SK-N-SH (cell line): ENCODE data around the gene CEP70.

Source experiments
- ELF1 ChIP-seq: IDR thresholded peaks from 2 replicates; pipeline ENCODE4 v1.4.0; 2012
- EZH2phosphoT487 ChIP-seq: fragments of 200-600 bp; sonication (generic); IDR thresholded peaks from 2 replicates; pipeline ENCODE4 v1.6.1; 2017; ENCODE audit warnings: low read depth, mixed run types, mild to moderate bottlenecking, antibody characterized with exemption, moderate library complexity, borderline replicate concordance
- JUND ChIP-seq: IDR thresholded peaks from 2 replicates; pipeline ENCODE4 v1.4.0; 2012
- MXI1 ChIP-seq: IDR thresholded peaks from 2 replicates; pipeline ENCODE4 v1.6.1; 2012; ENCODE audit warnings: mild to moderate bottlenecking, low read depth, low read length, improper control_type of control experiment
- POLR2AphosphoS5 ChIP-seq: IDR thresholded peaks from 2 replicates; pipeline ENCODE4 v1.6.1; 2012; ENCODE audit warnings: low read depth, low read length
- TCF12 ChIP-seq: IDR thresholded peaks from 2 replicates; pipeline ENCODE4 v1.4.0; 2012
- TF ChIP-seq, protein P1 (sequence below): IDR thresholded peaks from 2 replicates; pipeline ENCODE4 v1.6.1; 2012; ENCODE audit warnings: mild to moderate bottlenecking, low read depth, low read length, moderate library complexity
- TF ChIP-seq, protein P2 (sequence below): fragments of 200-600 bp; sonication (generic); IDR thresholded peaks from 2 replicates; pipeline ENCODE4 v1.6.1; 2017; ENCODE audit warnings: antibody characterized with exemption, mild to moderate bottlenecking, moderate library complexity

DNA sequence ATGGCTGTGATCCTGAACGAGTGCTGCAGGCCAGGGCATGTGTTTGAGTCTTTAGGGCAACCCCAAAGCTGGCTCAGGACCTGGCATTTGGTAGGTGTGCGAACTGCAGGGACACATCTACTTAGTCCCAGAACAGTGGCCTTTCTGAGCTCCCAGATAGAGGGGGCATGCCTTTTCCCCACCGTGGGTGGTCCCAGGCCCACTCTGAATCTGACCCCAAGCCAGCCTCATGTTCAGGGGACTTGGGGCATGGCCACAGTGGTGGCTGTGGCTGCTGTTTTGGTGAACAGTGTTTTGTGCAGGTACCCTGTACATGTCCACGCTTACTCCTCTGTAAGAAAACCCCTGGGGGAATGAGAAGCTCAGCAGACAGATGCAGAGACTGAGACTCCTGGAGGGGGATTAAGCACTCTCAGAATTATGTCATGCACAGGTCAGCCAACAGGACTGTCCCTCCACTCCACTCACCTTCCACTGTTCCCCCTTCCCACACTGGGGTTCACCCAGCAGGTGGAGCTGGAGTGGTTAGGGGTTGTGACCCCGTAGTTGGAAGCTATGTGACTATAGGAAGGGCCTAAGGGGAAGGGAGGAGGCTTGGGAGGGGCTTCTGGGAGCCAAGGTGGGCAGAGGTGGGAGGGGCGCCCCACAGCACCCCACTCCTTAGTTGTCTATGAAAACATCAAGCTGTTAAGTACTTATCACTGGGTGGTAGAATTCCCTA lies 143.2 kb downstream of the CEP70 start:
- TF ChIP-seq, protein P1, sequence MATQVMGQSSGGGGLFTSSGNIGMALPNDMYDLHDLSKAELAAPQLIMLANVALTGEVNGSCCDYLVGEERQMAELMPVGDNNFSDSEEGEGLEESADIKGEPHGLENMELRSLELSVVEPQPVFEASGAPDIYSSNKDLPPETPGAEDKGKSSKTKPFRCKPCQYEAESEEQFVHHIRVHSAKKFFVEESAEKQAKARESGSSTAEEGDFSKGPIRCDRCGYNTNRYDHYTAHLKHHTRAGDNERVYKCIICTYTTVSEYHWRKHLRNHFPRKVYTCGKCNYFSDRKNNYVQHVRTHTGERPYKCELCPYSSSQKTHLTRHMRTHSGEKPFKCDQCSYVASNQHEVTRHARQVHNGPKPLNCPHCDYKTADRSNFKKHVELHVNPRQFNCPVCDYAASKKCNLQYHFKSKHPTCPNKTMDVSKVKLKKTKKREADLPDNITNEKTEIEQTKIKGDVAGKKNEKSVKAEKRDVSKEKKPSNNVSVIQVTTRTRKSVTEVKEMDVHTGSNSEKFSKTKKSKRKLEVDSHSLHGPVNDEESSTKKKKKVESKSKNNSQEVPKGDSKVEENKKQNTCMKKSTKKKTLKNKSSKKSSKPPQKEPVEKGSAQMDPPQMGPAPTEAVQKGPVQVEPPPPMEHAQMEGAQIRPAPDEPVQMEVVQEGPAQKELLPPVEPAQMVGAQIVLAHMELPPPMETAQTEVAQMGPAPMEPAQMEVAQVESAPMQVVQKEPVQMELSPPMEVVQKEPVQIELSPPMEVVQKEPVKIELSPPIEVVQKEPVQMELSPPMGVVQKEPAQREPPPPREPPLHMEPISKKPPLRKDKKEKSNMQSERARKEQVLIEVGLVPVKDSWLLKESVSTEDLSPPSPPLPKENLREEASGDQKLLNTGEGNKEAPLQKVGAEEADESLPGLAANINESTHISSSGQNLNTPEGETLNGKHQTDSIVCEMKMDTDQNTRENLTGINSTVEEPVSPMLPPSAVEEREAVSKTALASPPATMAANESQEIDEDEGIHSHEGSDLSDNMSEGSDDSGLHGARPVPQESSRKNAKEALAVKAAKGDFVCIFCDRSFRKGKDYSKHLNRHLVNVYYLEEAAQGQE: no peak
- TF ChIP-seq, protein P2, sequence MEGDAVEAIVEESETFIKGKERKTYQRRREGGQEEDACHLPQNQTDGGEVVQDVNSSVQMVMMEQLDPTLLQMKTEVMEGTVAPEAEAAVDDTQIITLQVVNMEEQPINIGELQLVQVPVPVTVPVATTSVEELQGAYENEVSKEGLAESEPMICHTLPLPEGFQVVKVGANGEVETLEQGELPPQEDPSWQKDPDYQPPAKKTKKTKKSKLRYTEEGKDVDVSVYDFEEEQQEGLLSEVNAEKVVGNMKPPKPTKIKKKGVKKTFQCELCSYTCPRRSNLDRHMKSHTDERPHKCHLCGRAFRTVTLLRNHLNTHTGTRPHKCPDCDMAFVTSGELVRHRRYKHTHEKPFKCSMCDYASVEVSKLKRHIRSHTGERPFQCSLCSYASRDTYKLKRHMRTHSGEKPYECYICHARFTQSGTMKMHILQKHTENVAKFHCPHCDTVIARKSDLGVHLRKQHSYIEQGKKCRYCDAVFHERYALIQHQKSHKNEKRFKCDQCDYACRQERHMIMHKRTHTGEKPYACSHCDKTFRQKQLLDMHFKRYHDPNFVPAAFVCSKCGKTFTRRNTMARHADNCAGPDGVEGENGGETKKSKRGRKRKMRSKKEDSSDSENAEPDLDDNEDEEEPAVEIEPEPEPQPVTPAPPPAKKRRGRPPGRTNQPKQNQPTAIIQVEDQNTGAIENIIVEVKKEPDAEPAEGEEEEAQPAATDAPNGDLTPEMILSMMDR: no peak
- no peak for TF ChIP-seq EZH2phosphoT487
- no peak for TF ChIP-seq ELF1
- no peak for TF ChIP-seq POLR2AphosphoS5
- TF ChIP-seq JUND: no peak
- TF ChIP-seq MXI1: no peak
- TF ChIP-seq TCF12: no peak
